ENCODE data around the gene ZWILCH.
"Not testable (repeated sequence)": the region's sequence is repeated elsewhere in the genome, so short reads cannot be mapped to it uniquely, and the experiment has no call there.

ZWILCH gene

GRCh38 chr15:66504563-66505429 lies at the start of gene ZWILCH, which contains the start of gene RPL4:
Gene ZWILCH (plus strand): TSS chr15:66505326. CDS start chr15:66505339, 13 bp downstream.
Gene RPL4 (minus strand): TSS chr15:66504855. CDS start chr15:66504790, 65 bp downstream.
- peak; percentile 57 for DNase-seq

GRCh38 chr15:66456211-66456610 lies 48.9 kb upstream of the ZWILCH start:
- DNase-seq = no peak

- no peak for DNase-seq
Measured at GRCh38 chr15:66459818-66460615, 45.1 kb upstream of the ZWILCH start.

GRCh38 chr15:66461294-66461693 lies 43.8 kb upstream of the ZWILCH start:
- DNase-seq = not testable (repeated sequence)

- no peak for DNase-seq
Measured at GRCh38 chr15:66461917-66462316, 43.2 kb upstream of the ZWILCH start.

GRCh38 chr15:66462627-66463026 lies 42.5 kb upstream of the ZWILCH start:
- no peak for DNase-seq

GRCh38 chr15:66465294-66465693 lies 39.8 kb upstream of the ZWILCH start:
- not testable (repeated sequence) for DNase-seq

- DNase-seq = not testable (repeated sequence)
Measured at GRCh38 chr15:66467162-66468040, 37.7 kb upstream of the ZWILCH start.

GRCh38 chr15:66470825-66471224 lies 34.3 kb upstream of the ZWILCH start:
- DNase-seq = not testable (repeated sequence)

- DNase-seq = no peak
Measured at GRCh38 chr15:66472176-66472999, 32.7 kb upstream of the ZWILCH start.

GRCh38 chr15:66474135-66474534 lies 31.0 kb upstream of the ZWILCH start:
- no peak for DNase-seq

- no peak for DNase-seq
Measured at GRCh38 chr15:66474963-66475362, 30.2 kb upstream of the ZWILCH start.

GRCh38 chr15:66476535-66476934 lies 28.6 kb upstream of the ZWILCH start:
- no peak for DNase-seq

GRCh38 chr15:66477011-66477410 lies 28.1 kb upstream of the ZWILCH start:
- DNase-seq = no peak

GRCh38 chr15:66480267-66480666 lies 24.9 kb upstream of the ZWILCH start:
- DNase-seq = no peak

- DNase-seq = no peak
Measured at GRCh38 chr15:66481107-66481856, 23.8 kb upstream of the ZWILCH start.

- no peak for DNase-seq
Measured at GRCh38 chr15:66482539-66482938, 22.6 kb upstream of the ZWILCH start.

GRCh38 chr15:66483131-66483566 lies 22.0 kb upstream of the ZWILCH start:
- peak; percentile 16 for DNase-seq

- no peak for DNase-seq
Measured at GRCh38 chr15:66484539-66485112, 20.5 kb upstream of the ZWILCH start.

GRCh38 chr15:66486887-66487286 lies 18.2 kb upstream of the ZWILCH start:
- DNase-seq = no peak

GRCh38 chr15:66488525-66488924 lies 16.6 kb upstream of the ZWILCH start:
- no peak for DNase-seq

Measured in NCI-H1105 (cell line).